COLO668 (cell line): Measurements from ENCODE around the gene GAL.

Source experiments
- DNase-seq: peaks from one replicate; lab custom pipeline; 2025; ENCODE audit not compliant: unreplicated experiment; lab: John Stamatoyannopoulos, UW

The GAL gene

DNA sequence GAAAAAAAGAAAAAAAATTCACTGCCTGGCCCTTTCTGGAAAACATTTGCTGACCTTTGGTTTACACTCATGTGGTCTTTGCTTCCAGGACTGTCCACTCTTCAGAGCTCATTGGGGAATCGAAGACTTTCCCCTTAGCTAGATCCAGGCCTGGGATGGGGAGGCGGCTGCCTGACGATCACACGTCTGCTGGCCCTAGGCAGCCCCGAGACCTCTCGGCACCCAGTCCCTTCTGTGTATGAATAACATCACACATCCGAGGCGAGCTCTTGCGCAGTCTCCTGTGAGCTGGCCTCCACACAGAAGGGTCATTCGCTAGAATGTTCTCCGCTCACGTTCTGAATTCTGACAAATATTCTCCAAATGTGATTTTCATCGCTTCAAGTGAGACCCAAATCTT is 25.7 kb upstream of the GAL start:
- DNase-seq = no peak

GRCh38 chr11:68659158-68659921 is 25.0 kb upstream of the GAL start:
- DNase-seq = peak; percentile 24

- no peak for DNase-seq
These were observed 24.1 kb upstream of the GAL start for GRCh38 chr11:68660066-68660810.

DNA sequence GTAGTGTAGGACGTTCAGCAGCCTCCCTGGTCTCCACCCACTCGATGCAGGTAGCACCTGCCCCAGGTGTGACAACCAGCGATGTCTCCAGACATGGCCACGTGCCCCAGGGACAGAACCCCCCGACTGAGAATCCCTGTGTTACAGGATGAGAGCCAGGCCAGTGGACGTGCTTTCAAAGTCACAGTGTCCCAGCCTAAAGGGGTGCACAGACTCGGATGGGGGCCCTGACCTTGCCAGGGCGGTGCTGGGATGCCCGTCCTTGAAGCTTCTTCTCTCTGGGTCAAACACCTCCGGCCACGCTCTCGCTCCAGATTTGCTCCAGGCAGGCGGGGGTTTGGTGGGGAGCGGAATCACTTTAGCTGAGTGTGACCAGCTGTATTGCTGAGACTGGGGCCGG is 23.3 kb upstream of the GAL start:
- DNase-seq = no peak

DNA sequence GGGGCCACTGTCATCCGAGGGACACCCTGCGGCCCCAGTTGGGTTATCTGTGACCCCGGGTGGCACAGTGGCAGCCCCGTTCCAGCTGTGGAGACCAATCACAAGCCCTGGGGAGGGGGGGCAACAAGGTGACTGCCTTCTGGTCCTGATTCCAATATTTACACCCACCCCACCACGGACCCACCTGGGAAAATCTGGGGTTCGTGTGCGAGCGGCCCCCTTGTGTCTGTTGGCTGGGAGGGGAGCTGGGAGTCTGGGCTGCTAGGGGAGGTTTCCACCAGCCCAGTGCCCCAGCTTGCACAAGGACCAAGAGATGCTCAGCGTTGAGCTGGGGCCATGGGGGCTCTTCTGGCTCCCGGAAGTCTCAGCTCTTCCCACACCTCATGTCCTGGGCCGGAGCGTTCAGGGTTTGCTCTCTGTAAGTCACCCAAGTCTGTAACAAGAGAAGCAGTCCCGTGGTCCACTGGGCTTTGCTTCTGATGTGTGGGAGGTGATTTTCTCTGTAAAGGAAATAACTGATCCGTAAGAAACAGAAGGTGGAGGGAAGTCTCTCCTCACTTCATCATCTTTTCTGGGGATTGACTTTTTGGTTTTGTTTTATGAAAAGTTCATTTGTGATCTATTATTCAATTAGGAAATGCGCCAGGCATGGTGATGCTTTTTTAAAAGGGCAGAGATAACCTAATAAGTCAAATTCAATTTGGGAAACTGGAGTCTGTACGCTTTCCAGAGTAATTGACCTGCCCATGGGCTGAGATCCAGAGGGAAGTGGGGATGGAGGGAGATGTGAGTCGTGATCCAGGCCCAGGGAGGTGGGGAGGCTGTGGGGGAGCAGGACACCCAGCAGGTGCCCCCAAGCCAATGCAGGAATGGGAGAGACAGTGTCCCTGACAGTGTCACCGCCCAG is 22.4 kb upstream of the GAL start:
- DNase-seq = no peak

DNA sequence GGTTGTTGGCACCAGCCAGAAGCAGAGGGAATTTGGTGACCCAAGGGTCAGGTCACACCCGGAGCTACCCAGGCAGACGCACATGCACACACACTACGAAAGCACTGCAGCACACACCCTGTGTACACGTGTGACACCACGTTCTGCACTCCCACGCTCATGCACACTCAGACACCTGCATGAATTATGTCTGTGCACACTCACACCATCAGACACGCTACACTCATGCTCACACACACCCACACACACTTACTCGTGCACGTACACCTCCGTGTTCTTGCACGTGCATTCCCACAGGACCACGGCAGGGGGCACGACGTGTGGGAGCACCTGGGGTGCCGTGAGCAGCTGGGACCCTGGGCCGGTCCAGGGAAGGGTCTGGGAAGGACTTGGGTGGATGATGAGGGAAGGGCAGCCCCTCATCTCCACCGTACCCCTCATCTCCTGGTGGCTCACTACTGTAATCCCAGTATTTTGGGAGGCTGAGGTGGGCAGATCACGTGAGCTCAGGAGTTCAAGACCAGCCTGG is 20.8 kb upstream of the GAL start:
- no peak for DNase-seq

DNA sequence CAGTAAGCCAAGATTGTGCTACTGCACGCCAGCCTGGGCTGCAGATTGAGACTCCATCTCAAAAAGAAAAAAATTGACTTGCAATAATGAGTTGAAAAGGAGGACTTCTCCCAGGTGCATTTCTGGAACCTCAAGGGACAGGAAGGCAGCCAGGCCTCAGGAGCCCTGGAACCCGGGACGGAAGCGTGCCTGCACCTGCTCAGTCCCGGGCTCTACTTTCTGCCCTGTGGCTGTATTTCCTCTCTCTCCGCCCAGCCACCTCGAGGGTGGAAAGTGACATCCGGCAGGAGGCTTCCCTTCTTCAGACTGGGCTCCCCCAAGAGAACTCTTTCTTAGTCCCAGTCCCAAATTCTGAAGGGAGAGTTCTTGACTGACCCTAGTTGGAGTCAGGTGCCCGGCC is 20.2 kb upstream of the GAL start:
- DNase-seq = no peak

GRCh38 chr11:68664906-68665305 is 19.4 kb upstream of the GAL start:
- no peak for DNase-seq

- no peak for DNase-seq
These were observed 18.9 kb upstream of the GAL start for GRCh38 chr11:68665436-68665835.

DNA sequence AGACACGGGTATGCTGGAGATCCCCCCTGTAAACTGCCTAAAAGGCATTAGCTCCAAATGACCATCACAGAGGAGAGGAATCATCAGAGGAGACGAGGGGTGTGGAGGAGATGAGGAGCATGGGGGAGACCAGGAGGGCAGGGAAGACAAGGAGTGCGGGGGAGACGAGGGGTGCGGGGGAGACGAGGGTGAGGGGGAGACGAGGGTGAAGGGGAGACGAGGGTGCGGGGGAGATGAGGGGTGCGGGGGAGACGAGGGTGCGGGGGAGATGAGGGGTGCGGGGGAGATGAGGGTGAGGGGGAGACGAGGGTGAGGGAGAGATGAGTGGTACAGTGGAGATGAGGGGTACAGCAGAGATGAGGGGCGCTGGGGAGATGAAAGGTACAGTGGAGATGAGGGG is 17.5 kb upstream of the GAL start:
- DNase-seq = no peak

DNA sequence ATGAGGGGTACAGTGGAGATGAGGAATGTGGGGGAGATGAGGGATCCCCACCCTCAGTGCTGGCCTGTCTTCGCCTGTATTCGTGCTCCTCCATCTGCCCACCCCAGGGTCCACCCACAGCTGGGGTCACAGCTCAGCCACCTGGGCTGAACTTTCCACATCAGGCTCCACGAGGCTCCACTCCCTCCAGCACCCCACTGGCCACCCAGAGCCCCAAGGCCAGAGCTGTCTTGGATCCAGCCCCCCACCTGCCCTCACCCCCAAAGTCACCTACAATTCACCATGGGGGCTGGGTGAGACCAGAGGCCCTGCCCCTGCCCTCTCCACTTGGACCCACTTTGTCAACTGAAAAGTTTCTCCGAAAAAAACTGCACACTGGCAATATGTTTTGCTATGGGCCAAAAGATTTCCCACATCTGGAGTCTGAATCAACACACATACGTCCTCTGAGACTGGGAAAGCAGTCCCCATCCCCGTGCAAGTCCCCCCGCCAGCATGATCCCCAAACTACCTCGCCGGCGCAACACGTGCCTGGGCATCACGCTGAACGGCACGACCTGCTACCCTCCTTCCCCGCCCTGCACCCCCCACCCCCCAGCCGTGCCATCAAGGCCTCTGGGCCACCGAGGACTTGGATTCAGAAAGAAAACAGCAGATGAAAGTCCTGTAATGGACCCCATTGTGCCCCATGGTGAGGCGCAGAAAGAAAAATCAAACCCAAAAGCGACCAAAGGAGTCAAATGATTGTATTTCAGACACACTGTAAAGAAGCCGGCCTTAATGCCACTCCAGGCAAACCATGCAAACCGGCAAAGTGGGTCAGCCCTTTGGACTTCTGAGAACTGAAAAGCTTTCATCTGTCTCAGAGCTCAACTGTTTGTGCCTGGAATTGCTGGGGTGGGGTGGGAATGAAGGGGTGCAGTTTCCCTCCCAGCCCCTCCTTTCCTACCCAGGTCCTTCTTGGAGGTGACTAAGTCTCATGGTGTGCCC is 16.5 kb upstream of the GAL start:
- no peak for DNase-seq

GRCh38 chr11:68669301-68670090 is 14.8 kb upstream of the GAL start:
- DNase-seq = no peak

DNA sequence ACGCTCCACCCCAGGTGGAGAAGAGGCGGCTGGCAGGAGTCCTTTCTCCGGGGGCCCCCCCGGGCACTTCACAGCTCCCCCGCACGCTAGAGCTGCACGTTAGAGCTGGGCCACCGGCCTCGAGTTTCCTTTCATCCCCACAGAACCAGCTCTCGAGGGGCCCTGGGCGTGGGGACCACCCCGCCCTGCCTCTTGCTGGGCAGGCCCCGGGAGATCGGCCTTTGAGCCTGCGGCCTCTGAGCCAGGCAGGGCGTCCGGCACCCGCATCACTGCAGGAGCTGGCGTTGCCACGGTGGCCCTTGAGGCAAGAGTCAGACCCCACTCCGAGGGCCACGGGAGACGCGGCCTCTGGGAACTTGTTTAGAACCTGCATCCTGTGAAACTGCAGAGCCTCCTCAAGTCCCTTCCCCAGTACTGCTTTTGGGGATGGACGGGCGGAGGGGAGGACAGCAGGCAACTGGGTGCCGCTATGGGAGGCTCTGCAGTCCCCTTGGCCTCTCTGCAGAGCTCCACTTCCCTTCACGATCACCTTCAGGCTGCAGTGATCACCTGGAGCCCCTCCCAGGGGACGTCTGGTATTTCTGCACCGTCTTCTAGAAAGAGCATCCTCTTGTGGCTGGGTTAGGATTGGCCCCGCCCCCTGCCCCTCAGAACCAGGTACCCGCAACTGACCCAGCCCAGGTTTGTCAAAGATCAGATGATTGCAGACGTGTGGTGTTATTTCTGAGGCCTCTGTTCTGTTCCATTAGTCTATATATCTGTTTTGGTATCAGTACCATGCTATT is 13.9 kb upstream of the GAL start:
- DNase-seq = no peak

DNA sequence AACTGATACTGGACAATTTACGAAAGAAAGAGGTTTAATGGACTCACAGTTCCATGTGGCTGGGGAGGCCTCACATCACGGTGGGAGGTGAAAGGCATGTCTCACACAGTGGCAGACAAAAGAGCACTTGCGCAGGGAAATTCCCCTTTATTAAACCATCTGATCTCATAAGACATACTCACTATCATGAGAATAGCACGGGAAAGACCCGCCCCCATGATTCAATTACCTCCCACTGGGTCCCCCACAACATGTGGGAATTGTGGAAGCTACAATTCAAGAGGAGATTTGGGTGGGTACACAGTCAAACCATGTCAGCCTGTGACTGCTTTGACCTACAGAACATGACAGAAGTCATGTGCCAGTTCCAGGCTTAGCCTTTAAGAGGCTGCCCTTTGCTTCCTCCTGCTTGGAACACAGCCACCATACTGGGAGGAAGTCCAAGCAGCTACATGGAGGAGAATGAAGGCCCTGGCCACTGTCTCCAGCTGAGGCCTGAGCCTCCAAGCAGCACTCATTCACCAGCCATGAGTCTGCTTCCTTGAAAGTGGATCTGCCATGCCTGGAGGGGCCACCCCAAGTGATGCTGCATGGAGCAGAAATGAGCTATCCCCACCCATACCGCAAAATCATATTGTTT is 10.9 kb upstream of the GAL start:
- DNase-seq = no peak

DNA sequence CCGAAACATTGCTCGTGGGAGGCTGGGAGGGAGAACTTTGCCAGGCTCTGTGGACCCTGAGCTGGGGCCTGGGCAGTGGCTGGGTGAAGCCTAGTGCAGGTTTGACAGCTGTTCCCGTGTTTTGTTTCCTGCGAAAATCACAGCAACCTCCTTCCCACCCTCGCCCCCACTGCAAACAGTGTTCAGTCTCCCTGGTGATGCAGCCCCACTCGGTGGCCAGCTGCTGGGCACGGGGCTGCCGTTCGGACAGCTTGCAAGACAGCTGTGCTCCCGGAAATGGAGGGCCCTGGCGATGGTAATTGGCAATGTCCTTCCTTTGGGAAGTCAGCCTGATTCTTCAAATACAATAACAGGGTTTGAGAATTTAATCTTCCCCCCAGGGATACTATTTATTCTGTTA is 10.4 kb upstream of the GAL start:
- DNase-seq = no peak

DNA sequence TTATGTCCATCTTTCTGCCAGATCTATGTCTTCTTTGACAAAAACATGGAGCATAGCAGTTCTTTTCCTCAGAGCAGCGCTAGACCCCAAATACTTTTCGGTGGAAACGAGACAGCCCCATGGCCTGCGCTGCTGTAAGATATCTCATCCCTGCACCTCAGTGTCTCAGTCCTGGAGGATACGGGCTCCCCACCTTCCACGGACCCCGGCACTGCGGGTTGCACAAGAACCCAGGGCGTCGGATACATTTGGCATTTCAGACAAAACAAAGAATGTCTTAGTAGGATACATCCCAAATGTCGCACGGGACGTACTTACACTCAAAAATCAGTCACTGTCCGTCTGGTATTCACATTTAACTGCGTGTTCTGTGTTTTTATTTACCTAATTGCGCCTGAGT is 9.9 kb upstream of the GAL start:
- no peak for DNase-seq

DNA sequence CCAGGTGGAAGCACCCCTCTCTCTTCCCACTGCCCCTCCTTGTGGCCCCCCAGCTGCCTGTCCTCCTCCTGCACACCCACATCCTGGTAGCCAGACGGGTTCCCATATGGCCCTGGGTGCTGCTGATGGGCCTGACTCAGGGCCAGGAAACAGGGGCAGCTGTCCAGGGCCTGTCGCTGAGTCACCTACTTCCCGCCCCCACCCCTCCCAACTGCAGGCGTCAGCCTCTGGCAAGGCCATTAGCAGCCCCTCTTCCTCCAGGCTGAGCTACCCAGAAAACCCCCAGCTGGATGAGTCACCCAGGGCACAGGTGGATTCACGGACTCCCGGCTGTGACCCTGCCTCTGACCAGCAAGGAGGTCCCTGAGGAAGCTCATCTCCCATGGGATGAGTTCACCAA is 6.9 kb upstream of the GAL start:
- peak; percentile 26 for DNase-seq

DNA sequence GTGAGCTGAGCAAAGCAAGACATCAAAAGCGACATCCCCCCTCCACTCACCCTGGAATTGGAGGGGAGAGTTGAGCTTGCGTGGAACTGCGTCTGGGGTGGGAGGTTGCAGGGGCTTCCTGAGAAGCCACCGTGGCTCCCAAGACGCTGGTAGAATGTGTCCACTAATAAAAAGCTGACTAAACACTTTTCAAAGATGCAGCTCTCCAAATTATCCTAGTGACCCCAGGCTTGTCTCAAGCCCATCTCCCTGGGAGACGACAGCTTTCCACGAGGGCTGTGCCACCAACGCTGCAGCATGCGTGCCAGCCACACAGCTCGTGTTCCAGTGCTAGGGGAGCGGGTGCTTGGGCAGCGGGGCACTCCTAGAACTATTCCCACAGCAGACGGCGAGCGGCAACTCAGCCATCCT is 6.3 kb upstream of the GAL start:
- no peak for DNase-seq
